K562 (cell line): ENCODE measurements around the gene ZNF521. TPM values are rescaled to one million over a fixed set of nuclear protein-coding genes. Genes with fewer than 3 reads are reported as not detected.

Source experiments
- ATAC-seq: fragments of 200-7000 bp; cut with Tn5 transposase; 3 replicates; pipeline ENCODE4 v1.9.1; 2020; ENCODE audit warnings: moderate library complexity
- BruUV-seq: library from RNA; stranded (reverse); fragments of 400-500 nt; replicated peaks from 2 replicates; lab custom pipeline; 2021; lab: Mats Ljungman, UMichigan
- CTCF ChIA-PET: fragments of 300-600 bp; formaldehyde crosslinking; extraction: SDS; loops from one replicate; lab custom pipeline; 2021; ENCODE audit warnings: low intra/inter-chr PET ratio; lab: Yijun Ruan, JAX
- POLR2A ChIA-PET: fragments of 300-600, 350-650 bp; sonication (Branson Sonifier 250); formaldehyde crosslinking; extraction: SDS; loops from one replicate; lab custom pipeline; 2021; ENCODE audit warnings: antibody characterized with exemption, inconsistent platforms; lab: Yijun Ruan, JAX
- DNase-seq, 4 experiments: peaks; one replicate each; pipeline versions ENCODE4 v3.0.0 to v3.0.0-alpha.2; 2011 to 2018; ENCODE audit warnings: low spot score in 3 of 4, mixed read lengths in 3 of 4; ENCODE audit errors: extremely low read depth in 1 of 4
- FAIRE-seq: peaks from 2 replicates; lab custom pipeline; 2011; peaks lifted over from hg19 to GRCh38; lab: Jason Lieb, UNC
- H2AFZ ChIP-seq: 2 replicates; pipeline ENCODE4 v1.6.0; 2011; ENCODE audit warnings: low read depth, low read length, control low read depth, inconsistent platforms
- H3K27ac ChIP-seq: fragments of 200-600 bp; 3 replicates; pipeline ENCODE4 v1.8.0; 2011; ENCODE audit warnings: low read depth, mild to moderate bottlenecking, control low read depth, inconsistent platforms, low read length, moderate library complexity, mixed read lengths; ENCODE audit errors: extremely low read depth
- H3K27me3 ChIP-seq, 2 experiments: fragments of 300-600 bp in 1 of 2; 2 replicates in 1 of 2; 3 replicates in 1 of 2; pipeline versions ENCODE4 v1.6.0 to v1.8.0; 2011; ENCODE audit warnings: inconsistent platforms in 2 of 2, low read length in 2 of 2, mild to moderate bottlenecking in 1 of 2, mixed read lengths in 1 of 2, moderate library complexity in 1 of 2; ENCODE audit not compliant: control insufficient read depth in 2 of 2, insufficient read depth in 2 of 2
- H3K36me3 ChIP-seq: fragments of 300-600 bp; 3 replicates; pipeline ENCODE4 v1.8.0; 2011; ENCODE audit warnings: mild to moderate bottlenecking, low read length, inconsistent platforms; ENCODE audit not compliant: control insufficient read depth, insufficient read depth
- H3K4me1 ChIP-seq, 2 experiments: fragments of 200-600 bp in 1 of 2; replicated peaks in 1 of 2; 2 replicates in 1 of 2; 3 replicates in 1 of 2; pipeline versions ENCODE4 v1.5.1 to v1.8.0; 2011; ENCODE audit warnings: inconsistent platforms in 2 of 2, low read length in 2 of 2, mild to moderate bottlenecking in 1 of 2, mixed read lengths in 1 of 2, moderate library complexity in 1 of 2; ENCODE audit not compliant: control insufficient read depth in 2 of 2, insufficient read depth in 2 of 2
- H3K4me2 ChIP-seq: 2 replicates; pipeline ENCODE4 v1.6.1; 2011; ENCODE audit warnings: low read length, control low read depth, inconsistent platforms, mixed read lengths; ENCODE audit not compliant: insufficient read depth
- H3K4me3 ChIP-seq: fragments of 200-600 bp; sonication (generic), shearing (Covaris generic); 2 replicates; pipeline ENCODE4 v1.5.1; 2016; ENCODE audit warnings: control low read depth, inconsistent platforms
- H3K79me2 ChIP-seq: fragments of 200-600 bp; 3 replicates; pipeline ENCODE4 v1.8.0; 2011; ENCODE audit warnings: low read length, inconsistent platforms; ENCODE audit not compliant: control insufficient read depth, insufficient read depth
- H3K9ac ChIP-seq, 2 experiments: 2 replicates each; pipeline versions ENCODE4 v1.6.0 to v1.6.1; 2011; ENCODE audit warnings: low read depth in 2 of 2, low read length in 2 of 2, control low read depth in 1 of 2, inconsistent platforms in 1 of 2, mild to moderate bottlenecking in 1 of 2, mixed read lengths in 1 of 2; ENCODE audit not compliant: insufficient read depth in 1 of 2
- H3K9me1 ChIP-seq: one replicate; pipeline ENCODE4 v1.6.0; 2011; ENCODE audit warnings: inconsistent platforms, mild to moderate bottlenecking, low read length, moderate library complexity; ENCODE audit not compliant: control insufficient read depth, insufficient read depth
- H3K9me3 ChIP-seq: replicated peaks from 2 replicates; pipeline ENCODE4 v1.5.1; 2011; ENCODE audit warnings: low read depth, low read length, inconsistent platforms; ENCODE audit not compliant: control insufficient read depth, insufficient read depth
- H4K20me1 ChIP-seq: replicated peaks from 2 replicates; pipeline ENCODE4 v1.6.1; 2011; ENCODE audit warnings: low read length, inconsistent platforms, mixed read lengths; ENCODE audit not compliant: control insufficient read depth, insufficient read depth
- IFI16 ChIP-seq: fragments of 250-450 bp; sonication (Bioruptor Pico); IDR thresholded peaks from 2 replicates; pipeline ENCODE4 v2.1.2; 2022; ENCODE audit warnings: mild to moderate bottlenecking, inconsistent platforms
- MYBL2 ChIP-seq, 2 experiments: fragments of 450-650 bp in 1 of 2; sonication (generic) in 1 of 2; formaldehyde crosslinking in 1 of 2; IDR thresholded peaks; 2 replicates each; pipeline versions ENCODE4 v1.6.1 to v1.8.1; 2017 to 2022; ENCODE audit warnings: borderline replicate concordance in 1 of 2, inconsistent platforms in 1 of 2, low read depth in 1 of 2, mild to moderate bottlenecking in 1 of 2, missing genetic modification reagents in 1 of 2, moderate library complexity in 1 of 2
- NFE2L1 ChIP-seq: fragments of 450-650 bp; IDR thresholded peaks from 2 replicates; pipeline ENCODE4 v1.6.1; 2016; ENCODE audit warnings: missing genetic modification characterization, low read depth, mild to moderate bottlenecking, missing compliant biosample characterization, moderate library complexity, borderline replicate concordance
- PYGO2 ChIP-seq: fragments of 450-650 bp; IDR thresholded peaks from 2 replicates; pipeline ENCODE4 v1.6.1; 2016; ENCODE audit warnings: mild to moderate bottlenecking, missing genetic modification characterization, moderate library complexity, missing compliant biosample characterization
- ZNF318 ChIP-seq, 2 experiments: fragments of 450-650 bp; IDR thresholded peaks; 2 replicates each; pipeline ENCODE4 v1.6.1; 2016; ENCODE audit warnings: mild to moderate bottlenecking in 2 of 2, borderline replicate concordance in 1 of 2, low read depth in 1 of 2, moderate library complexity in 1 of 2
- WGBS: fragments of 100-300 bp; shearing (Covaris generic); methylation state at CpG from one replicate; pipeline ENCODE4 v1.1.6; 2016; ENCODE audit warnings: low coverage, mixed read lengths; ENCODE audit not compliant: insufficient coverage; ENCODE audit errors: missing lambda C conversion rate; 5-methylcytosine and 5-hydroxymethylcytosine counted together
- in situ Hi-C: fragments of 300-500 bp; cut with MboI; formaldehyde crosslinking; loops from 4 replicates; pipeline ENCODE4 v1.15.0; 2018; ENCODE audit warnings: inconsistent platforms, mixed read lengths
- intact Hi-C: fragments of 100-400 bp; cut with micrococcal nuclease; formaldehyde crosslinking; loops from 2 replicates; pipeline ENCODE4 v1.14.2; 2022
- polyA plus RNA-seq, 8 experiments: library from polyadenylated mRNA; depleted of rRNA in 4 of 8; stranded (reverse) in 5 of 8; unstranded in 3 of 8; fragments of >200 nt; fragmentation: Nextera tagmentation in 2 of 8; fragmentation: Illumina TruSeq in 1 of 8; extraction: Ambion mirVana in 2 of 8; extraction: Trizol in 1 of 8; gene quantifications; 2 replicates each; pipeline versions ENCODE4 v1.2.1 to v1.2.3, GENCODE V29; 2011 to 2014; ENCODE audit warnings: inconsistent platforms in 1 of 8, missing spikeins in 1 of 8
- total RNA-seq, 7 experiments: library from RNA; depleted of rRNA in 6 of 7; stranded (reverse); fragments of >200 nt in 6 of 7; fragmentation: Illumina TruSeq in 2 of 7; extraction: Trizol in 2 of 7; gene quantifications; 2 replicates each; pipeline versions ENCODE4 v1.2.1 to v1.2.3, GENCODE V29; 2011 to 2021; ENCODE audit warnings: low replicate concordance in 1 of 7
- TF ChIP-seq, protein P1 (sequence below): sonication (generic); formaldehyde crosslinking; IDR thresholded peaks from 2 replicates; pipeline ENCODE4 v1.8.0; 2023; ENCODE audit warnings: missing genetic modification reagents, mild to moderate bottlenecking, borderline replicate concordance
- TF ChIP-seq, protein P2 (sequence below): fragments of 250-450 bp; sonication (Bioruptor Pico); IDR thresholded peaks from 2 replicates; pipeline ENCODE4 v1.6.1; 2021; ENCODE audit warnings: mild to moderate bottlenecking

The ZNF521 gene
- total and polyA plus RNA-seq, 9 of the 15 experiments (the other 6 are each of a cell fraction or from before 2014, with no cell fraction given) = 1.2 to 5.8 (median 1.6) TPM

- H3K9me1 ChIP-seq = no peaks in the 10 kb centered on the region
- H3K4me1 ChIP-seq = no peaks in the 10 kb centered on the region
- DNase-seq (no peak), ATAC-seq (no peak), FAIRE-seq (no peak)
- no peak overlapping the region for H3K27ac ChIP-seq
- H3K27me3 ChIP-seq = no peaks in the 10 kb centered on the region
- H3K4me2 ChIP-seq = no peak overlapping the region
- ChIA-PET POLR2A (no interaction called here), CTCF (no interaction called here)
- no peak overlapping the region for H3K4me3 ChIP-seq
- intact Hi-C loops = no loop called here
- in situ Hi-C loops = no loop called here
- no peaks in the 10 kb centered on the region for H3K36me3 ChIP-seq
- 4% methylated on average over 1 of the region's 1 CpG for WGBS
- no TSS peak for BruUV-seq
- no peaks in the 10 kb centered on the region for H4K20me1 ChIP-seq
- H3K9me3 ChIP-seq = no peaks in the 10 kb centered on the region
- H3K9ac ChIP-seq = no peak overlapping the region
- H3K79me2 ChIP-seq = no peaks in the 10 kb centered on the region
- no peak overlapping the region for H2AFZ ChIP-seq
- TF ChIP-seq MYBL2 (IDR thresholded peaks at IDR 0.05; ENCODE audit: low read depth) (no peak), MYBL2 (CRISPR knock-in tag; IDR thresholded peaks at IDR 0.05; ENCODE audit: borderline replicate concordance) (no peak), ZNF318 (IDR thresholded peaks at IDR 0.05; ENCODE audit: borderline replicate concordance in 1 of 2, low read depth in 1 of 2) (no peak), NFE2L1 (tag) (no peak), IFI16 (CRISPR knock-in tag) (no peak), PYGO2 (tag) (no peak)
- TF ChIP-seq, protein P1, sequence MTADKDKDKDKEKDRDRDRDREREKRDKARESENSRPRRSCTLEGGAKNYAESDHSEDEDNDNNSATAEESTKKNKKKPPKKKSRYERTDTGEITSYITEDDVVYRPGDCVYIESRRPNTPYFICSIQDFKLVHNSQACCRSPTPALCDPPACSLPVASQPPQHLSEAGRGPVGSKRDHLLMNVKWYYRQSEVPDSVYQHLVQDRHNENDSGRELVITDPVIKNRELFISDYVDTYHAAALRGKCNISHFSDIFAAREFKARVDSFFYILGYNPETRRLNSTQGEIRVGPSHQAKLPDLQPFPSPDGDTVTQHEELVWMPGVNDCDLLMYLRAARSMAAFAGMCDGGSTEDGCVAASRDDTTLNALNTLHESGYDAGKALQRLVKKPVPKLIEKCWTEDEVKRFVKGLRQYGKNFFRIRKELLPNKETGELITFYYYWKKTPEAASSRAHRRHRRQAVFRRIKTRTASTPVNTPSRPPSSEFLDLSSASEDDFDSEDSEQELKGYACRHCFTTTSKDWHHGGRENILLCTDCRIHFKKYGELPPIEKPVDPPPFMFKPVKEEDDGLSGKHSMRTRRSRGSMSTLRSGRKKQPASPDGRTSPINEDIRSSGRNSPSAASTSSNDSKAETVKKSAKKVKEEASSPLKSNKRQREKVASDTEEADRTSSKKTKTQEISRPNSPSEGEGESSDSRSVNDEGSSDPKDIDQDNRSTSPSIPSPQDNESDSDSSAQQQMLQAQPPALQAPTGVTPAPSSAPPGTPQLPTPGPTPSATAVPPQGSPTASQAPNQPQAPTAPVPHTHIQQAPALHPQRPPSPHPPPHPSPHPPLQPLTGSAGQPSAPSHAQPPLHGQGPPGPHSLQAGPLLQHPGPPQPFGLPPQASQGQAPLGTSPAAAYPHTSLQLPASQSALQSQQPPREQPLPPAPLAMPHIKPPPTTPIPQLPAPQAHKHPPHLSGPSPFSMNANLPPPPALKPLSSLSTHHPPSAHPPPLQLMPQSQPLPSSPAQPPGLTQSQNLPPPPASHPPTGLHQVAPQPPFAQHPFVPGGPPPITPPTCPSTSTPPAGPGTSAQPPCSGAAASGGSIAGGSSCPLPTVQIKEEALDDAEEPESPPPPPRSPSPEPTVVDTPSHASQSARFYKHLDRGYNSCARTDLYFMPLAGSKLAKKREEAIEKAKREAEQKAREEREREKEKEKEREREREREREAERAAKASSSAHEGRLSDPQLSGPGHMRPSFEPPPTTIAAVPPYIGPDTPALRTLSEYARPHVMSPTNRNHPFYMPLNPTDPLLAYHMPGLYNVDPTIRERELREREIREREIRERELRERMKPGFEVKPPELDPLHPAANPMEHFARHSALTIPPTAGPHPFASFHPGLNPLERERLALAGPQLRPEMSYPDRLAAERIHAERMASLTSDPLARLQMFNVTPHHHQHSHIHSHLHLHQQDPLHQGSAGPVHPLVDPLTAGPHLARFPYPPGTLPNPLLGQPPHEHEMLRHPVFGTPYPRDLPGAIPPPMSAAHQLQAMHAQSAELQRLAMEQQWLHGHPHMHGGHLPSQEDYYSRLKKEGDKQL (CRISPR knock-in tag) = no peak
- TF ChIP-seq, protein P2, sequence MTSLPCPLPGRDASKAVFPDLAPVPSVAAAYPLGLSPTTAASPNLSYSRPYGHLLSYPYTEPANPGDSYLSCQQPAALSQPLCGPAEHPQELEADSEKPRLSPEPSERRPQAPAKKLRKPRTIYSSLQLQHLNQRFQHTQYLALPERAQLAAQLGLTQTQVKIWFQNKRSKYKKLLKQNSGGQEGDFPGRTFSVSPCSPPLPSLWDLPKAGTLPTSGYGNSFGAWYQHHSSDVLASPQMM (CRISPR knock-in tag) = no peak
Measured at GRCh38 chr18:25306671-25307070, 45.3 kb downstream of the ZNF521 start.
